Endothelial cell of umbilical vein (primary cell): ENCODE results near the gene TEDC2. TPM values are rescaled to one million over a fixed set of nuclear protein-coding genes. Genes with fewer than 3 reads are reported as not detected.

Source experiments
- BruUV-seq: library from RNA; stranded (reverse); fragments of 400-500 nt; replicated peaks from 2 replicates; lab custom pipeline; 2021; lab: Mats Ljungman, UMichigan
- CTCF ChIA-PET: fragments of 300-600, 350-600 bp; sonication (Branson Sonifier 250); formaldehyde crosslinking; loops from one replicate; lab custom pipeline; 2021; ENCODE audit warnings: antibody characterized with exemption, inconsistent platforms; lab: Charles Lee
- POLR2A ChIA-PET: fragments of 300-600, 350-600 bp; sonication (Branson Sonifier 250); formaldehyde crosslinking; loops from one replicate; lab custom pipeline; 2021; ENCODE audit warnings: antibody characterized with exemption, inconsistent platforms; lab: Charles Lee
- DNase-seq: peaks from one replicate; pipeline ENCODE4 v3.0.0-alpha.2; 2011; ENCODE audit warnings: low read depth, low spot score
- FAIRE-seq: peaks from 2 replicates; lab custom pipeline; 2011; peaks lifted over from hg19 to GRCh38; lab: Jason Lieb, UNC
- H2AFZ ChIP-seq: 2 replicates; pipeline ENCODE4 v1.6.0; 2012; ENCODE audit warnings: low read depth, low read length, control low read depth, inconsistent platforms
- H3K27ac ChIP-seq: 2 replicates; pipeline ENCODE4 v1.5.1; 2011; ENCODE audit warnings: low read depth, mild to moderate bottlenecking, control low read depth, low read length, moderate library complexity; ENCODE audit not compliant: insufficient read depth
- H3K27me3 ChIP-seq, 2 experiments: 2 replicates each; pipeline versions ENCODE4 v1.6.0 to v1.6.1; 2011; ENCODE audit warnings: low read length in 2 of 2, mixed read lengths in 1 of 2; ENCODE audit not compliant: control insufficient read depth in 2 of 2, insufficient read depth in 2 of 2
- H3K36me3 ChIP-seq, 2 experiments: 2 replicates in 1 of 2; 3 replicates in 1 of 2; pipeline ENCODE4 v1.5.1; 2011; ENCODE audit warnings: low read length in 2 of 2, mild to moderate bottlenecking in 1 of 2, moderate library complexity in 1 of 2; ENCODE audit not compliant: control insufficient read depth in 2 of 2, insufficient read depth in 2 of 2; ENCODE audit errors: extremely low read depth in 1 of 2
- H3K4me1 ChIP-seq: 3 replicates; pipeline ENCODE4 v1.5.1; 2011; ENCODE audit warnings: mild to moderate bottlenecking, low read length; ENCODE audit not compliant: control insufficient read depth, insufficient read depth; ENCODE audit errors: extremely low read depth
- H3K4me2 ChIP-seq: 2 replicates; pipeline ENCODE4 v1.6.1; 2011; ENCODE audit warnings: low read length, control low read depth, mixed read lengths; ENCODE audit not compliant: insufficient read depth
- H3K4me3 ChIP-seq, 3 experiments: fragments of 200-600 bp in 1 of 3; sonication (generic), shearing (Covaris generic) in 1 of 3; replicated peaks in 1 of 3; 2 replicates each; pipeline ENCODE4 v1.5.1; 2011 to 2016; ENCODE audit warnings: control low read depth in 3 of 3, low read length in 3 of 3, mild to moderate bottlenecking in 2 of 3, inconsistent platforms in 1 of 3, low read depth in 1 of 3, moderate library complexity in 1 of 3; ENCODE audit not compliant: insufficient read depth in 1 of 3
- H3K79me2 ChIP-seq: 2 replicates; pipeline ENCODE4 v1.6.0; 2012; ENCODE audit warnings: low read length, inconsistent platforms; ENCODE audit not compliant: control insufficient read depth, insufficient read depth
- H3K9ac ChIP-seq: replicated peaks from 2 replicates; pipeline ENCODE3; 2011; ENCODE audit warnings: low read length, control low read depth; ENCODE audit not compliant: insufficient read depth; ENCODE audit errors: extremely low read depth
- H3K9me1 ChIP-seq: replicated peaks from 3 replicates; pipeline ENCODE4 v1.6.0; 2011; ENCODE audit warnings: mild to moderate bottlenecking, low read length; ENCODE audit not compliant: control insufficient read depth, insufficient read depth; ENCODE audit errors: extremely low read depth
- H3K9me3 ChIP-seq: replicated peaks from 2 replicates; pipeline ENCODE4 v1.5.1; 2012; ENCODE audit warnings: low read length, inconsistent platforms; ENCODE audit not compliant: control insufficient read depth, insufficient read depth
- H4K20me1 ChIP-seq: replicated peaks from 2 replicates; pipeline ENCODE3; 2011; ENCODE audit warnings: mild to moderate bottlenecking, low read length; ENCODE audit not compliant: control insufficient read depth, insufficient read depth; ENCODE audit errors: extremely low read depth
- CTCF ChIP-seq, 2 donors: IDR thresholded peaks; 1 replicate in 1 of 2; 2 replicates in 1 of 2; pipeline ENCODE4 v1.5.1; 2011; ENCODE audit warnings: low read length in 2 of 2, mild to moderate bottlenecking in 2 of 2, moderate library complexity in 2 of 2, control low read depth in 1 of 2, inconsistent platforms in 1 of 2, low read depth in 1 of 2; ENCODE audit not compliant: insufficient read depth in 1 of 2; ENCODE audit errors: extremely low read depth in 1 of 2
- EZH2 ChIP-seq: IDR thresholded peaks from 2 replicates; pipeline ENCODE4 v1.6.1; 2012; ENCODE audit warnings: borderline replicate concordance, low read depth, mild to moderate bottlenecking, moderate library complexity, low read length, inconsistent platforms; ENCODE audit not compliant: severe bottlenecking
- FOS ChIP-seq: IDR thresholded peaks from 2 replicates; pipeline ENCODE4 v1.6.1; 2011; ENCODE audit warnings: mild to moderate bottlenecking, low read length, moderate library complexity, borderline replicate concordance; ENCODE audit not compliant: insufficient read depth
- GATA2 ChIP-seq: IDR thresholded peaks from 2 replicates; pipeline ENCODE4 v1.7.0; 2011; ENCODE audit warnings: low read depth, mild to moderate bottlenecking, moderate library complexity, mixed read lengths, low read length; ENCODE audit not compliant: insufficient read length, insufficient read depth
- JUN ChIP-seq: IDR thresholded peaks from 2 replicates; pipeline ENCODE4 v1.6.1; 2011; ENCODE audit warnings: borderline replicate concordance, low read depth; ENCODE audit not compliant: insufficient read length, insufficient read depth
- MYC ChIP-seq: IDR thresholded peaks from one replicate; pipeline ENCODE4 v1.6.1; 2011; ENCODE audit warnings: mild to moderate bottlenecking, low read depth, low read length
- POLR2A ChIP-seq: IDR thresholded peaks from 2 replicates; pipeline ENCODE4 v1.6.1; 2012; ENCODE audit warnings: low read depth, mild to moderate bottlenecking, control low read depth, low read length
- POLR2AphosphoS5 ChIP-seq: IDR thresholded peaks from 2 replicates; pipeline ENCODE4 v1.6.1; 2012; ENCODE audit warnings: low read depth, mild to moderate bottlenecking, control low read depth, low read length, moderate library complexity; ENCODE audit not compliant: insufficient read depth
- dilution Hi-C: fragments of 300-500 bp; cut with MboI; formaldehyde crosslinking; loops from one replicate; pipeline ENCODE4 v1.15.0; 2019; ENCODE audit warnings: low sequenced_read_pairs; ENCODE audit not compliant: extremely low pct_ligation_motif_present
- intact Hi-C: fragments of 100-400 bp; cut with micrococcal nuclease; formaldehyde crosslinking; loops from one replicate; pipeline ENCODE4 v1.10.0; 2022
- polyA plus RNA-seq, 4 experiments: library from polyadenylated mRNA; depleted of rRNA in 3 of 4; stranded (reverse) in 3 of 4; unstranded in 1 of 4; fragments of >200 nt; gene quantifications; 2 replicates each; pipeline versions ENCODE4 v1.2.1 to v1.2.3, GENCODE V29; 2011 to 2012; ENCODE audit warnings: missing spikeins in 1 of 4
- total RNA-seq: library from RNA; stranded (reverse); gene quantifications from 2 replicates; pipeline ENCODE4 v1.2.3, GENCODE V29; 2021
- TF ChIP-seq, protein P1 (sequence below): IDR thresholded peaks from 2 replicates; pipeline ENCODE4 v1.6.1; 2011; ENCODE audit not compliant: insufficient read depth, insufficient read length

TEDC2 gene
- total and polyA plus RNA-seq, 2 donors (not counting 3 experiments of a cell fraction or from before 2014, with no cell fraction given) = 7.6 to 12.7 TPM

GRCh38 chr16:2449118-2449517 is 10.8 kb upstream of the TEDC2 start:
- peaks cover 29 to 42% of the 10 kb centered on the region in 2 experiments for H3K36me3 ChIP-seq
- CTCF ChIA-PET = no interaction called here
- BruUV-seq = no TSS peak

GRCh38 chr16:2450535-2450934 is 9.4 kb upstream of the TEDC2 start:
- H3K79me2 ChIP-seq = peaks cover 1% of the 10 kb centered on the region
- H3K36me3 ChIP-seq = peaks cover 21 to 40% of the 10 kb centered on the region in 2 experiments
- no TSS peak for BruUV-seq
- dilution Hi-C loops (no loop called here), intact Hi-C loops (no loop called here)
- H2AFZ ChIP-seq = no peak overlapping the region
- H4K20me1 ChIP-seq = no peaks in the 10 kb centered on the region
- H3K4me1 ChIP-seq = no peaks in the 10 kb centered on the region
- no peak overlapping the region for H3K9ac ChIP-seq
- FAIRE-seq (no peak), DNase-seq (no peak)
- no peak overlapping the region for H3K27ac ChIP-seq
- H3K9me3 ChIP-seq = no peaks in the 10 kb centered on the region
- no peaks in the 10 kb centered on the region for H3K27me3 ChIP-seq
- TF ChIP-seq, protein P1, sequence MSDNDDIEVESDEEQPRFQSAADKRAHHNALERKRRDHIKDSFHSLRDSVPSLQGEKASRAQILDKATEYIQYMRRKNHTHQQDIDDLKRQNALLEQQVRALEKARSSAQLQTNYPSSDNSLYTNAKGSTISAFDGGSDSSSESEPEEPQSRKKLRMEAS = no peak
- TF ChIP-seq CTCF (IDR thresholded peaks at IDR 0.05; ENCODE audit: extremely low read depth in 1 of 2, insufficient read depth in 1 of 2, low read depth in 1 of 2, low read length in 2 of 2) (no peak), GATA2 (no peak), POLR2AphosphoS5 (no peak), MYC (no peak), POLR2A (no peak), EZH2 (no peak), JUN (no peak), FOS (no peak)
- no peak overlapping the region for H3K4me3 ChIP-seq
- no peaks in the 10 kb centered on the region for H3K9me1 ChIP-seq
- ChIA-PET CTCF (interaction anchor here (1.7 kb wide), 1 partner anchor 51 kb away, joined by 6 read pairs; no protein-coding TSS in a partner anchor), POLR2A (no interaction called here)
- no peak overlapping the region for H3K4me2 ChIP-seq

More at GRCh38 chr16:2449118-2449517, 10.8 kb upstream of the TEDC2 start:
- Histone ChIP-seq H2AFZ (no peak overlapping the region), H3K4me3 (no peak overlapping the region), H3K27ac (no peak overlapping the region), H3K4me1 (no peaks in the 10 kb centered on the region), H3K9me3 (no peaks in the 10 kb centered on the region), H3K9ac (no peak overlapping the region), H3K9me1 (no peaks in the 10 kb centered on the region), H3K79me2 (peaks cover 1% of the 10 kb centered on the region), H3K4me2 (no peak overlapping the region), H4K20me1 (no peaks in the 10 kb centered on the region), H3K27me3 (no peaks in the 10 kb centered on the region)
- POLR2A ChIA-PET = no interaction called here
- TF ChIP-seq, protein P1 = no peak
- FAIRE-seq = no peak
- DNase-seq = no peak
- dilution Hi-C loops (no loop called here), intact Hi-C loops (no loop called here)
